Endometrial microvascular endothelial cells (primary cell): Measurements from ENCODE around the gene SLC6A19. TPM values are rescaled to one million over a fixed set of nuclear protein-coding genes. Genes with fewer than 3 reads are reported as not detected.

Source experiments
- in situ Hi-C: cut with HindIII; loops from 2 replicates; pipeline ENCODE4 v1.10.0; 2017; ENCODE audit warnings: low sequenced_read_pairs, low pct_unique_long_range_greater_than_20kb; ENCODE audit errors: inconsistent ontology term
- total RNA-seq: library from RNA; depleted of rRNA; stranded (reverse); fragments of >200 nt; gene quantifications from one replicate; pipeline ENCODE4 v1.2.3, GENCODE V29; 2015; ENCODE audit errors: inconsistent ontology term

The SLC6A19 gene
- total RNA-seq, 1 donor from 2014 or later = not detected

- in situ Hi-C loops = no loop called here
These were observed 67.3 kb downstream of the SLC6A19 start for GRCh38 chr5:1268666-1269065.

GRCh38 chr5:1270426-1270825 lies 69.0 kb downstream of the SLC6A19 start:
- in situ Hi-C loops = no loop called here

- in situ Hi-C loops = no loop called here
These were observed 69.8 kb downstream of the SLC6A19 start for GRCh38 chr5:1270933-1271914.

GRCh38 chr5:1272201-1272600 lies 70.8 kb downstream of the SLC6A19 start:
- in situ Hi-C loops = no loop called here

GRCh38 chr5:1273745-1274144 lies 72.3 kb downstream of the SLC6A19 start:
- in situ Hi-C loops = no loop called here

- in situ Hi-C loops = no loop called here
These were observed 73.1 kb downstream of the SLC6A19 start for GRCh38 chr5:1274471-1274870.

Other genes with a start within 250 kb of the SLC6A19 start
- not detected for gene NKD2, start 192.8 kb upstream of the SLC6A19 start, total RNA-seq
- gene SLC12A7, start 89.5 kb upstream of the SLC6A19 start, total RNA-seq = 9.0 TPM
- gene SLC6A18, start 23.8 kb downstream of the SLC6A19 start, total RNA-seq = not detected
- not detected for gene TERT, start 93.5 kb downstream of the SLC6A19 start, total RNA-seq
- gene CLPTM1L, start 143.5 kb downstream of the SLC6A19 start, total RNA-seq = 173 TPM
- not detected for gene SLC6A3, start 243.8 kb downstream of the SLC6A19 start, total RNA-seq